ENCODE measurements around the gene SLC45A3. TPM values are rescaled to one million over a fixed set of nuclear protein-coding genes. Genes with fewer than 3 reads are reported as not detected.

The SLC45A3 gene
- total RNA-seq, 2 donors from 2014 or later, result 2.6 to 2.7 TPM

DNA sequence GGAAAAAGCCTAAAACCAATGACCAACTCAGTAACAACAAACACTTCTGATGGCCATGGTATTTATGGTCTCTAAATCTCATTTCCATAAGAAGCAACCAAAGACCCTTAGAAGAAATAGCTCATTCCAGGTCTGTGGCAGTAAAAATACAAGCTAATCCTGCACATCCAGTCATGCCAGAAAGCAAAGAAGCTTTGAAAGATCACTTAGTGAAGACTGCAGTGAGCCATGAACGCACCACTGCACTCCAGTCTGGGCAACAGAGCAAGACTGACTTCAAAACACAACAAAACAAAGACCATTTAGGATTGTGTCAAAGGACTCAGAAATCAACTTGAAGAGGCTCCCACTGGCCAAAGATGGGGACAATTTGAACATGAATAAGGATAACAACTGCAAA is 30.1 kb downstream of the SLC45A3 start:
- TF ChIP-seq, protein P1, sequence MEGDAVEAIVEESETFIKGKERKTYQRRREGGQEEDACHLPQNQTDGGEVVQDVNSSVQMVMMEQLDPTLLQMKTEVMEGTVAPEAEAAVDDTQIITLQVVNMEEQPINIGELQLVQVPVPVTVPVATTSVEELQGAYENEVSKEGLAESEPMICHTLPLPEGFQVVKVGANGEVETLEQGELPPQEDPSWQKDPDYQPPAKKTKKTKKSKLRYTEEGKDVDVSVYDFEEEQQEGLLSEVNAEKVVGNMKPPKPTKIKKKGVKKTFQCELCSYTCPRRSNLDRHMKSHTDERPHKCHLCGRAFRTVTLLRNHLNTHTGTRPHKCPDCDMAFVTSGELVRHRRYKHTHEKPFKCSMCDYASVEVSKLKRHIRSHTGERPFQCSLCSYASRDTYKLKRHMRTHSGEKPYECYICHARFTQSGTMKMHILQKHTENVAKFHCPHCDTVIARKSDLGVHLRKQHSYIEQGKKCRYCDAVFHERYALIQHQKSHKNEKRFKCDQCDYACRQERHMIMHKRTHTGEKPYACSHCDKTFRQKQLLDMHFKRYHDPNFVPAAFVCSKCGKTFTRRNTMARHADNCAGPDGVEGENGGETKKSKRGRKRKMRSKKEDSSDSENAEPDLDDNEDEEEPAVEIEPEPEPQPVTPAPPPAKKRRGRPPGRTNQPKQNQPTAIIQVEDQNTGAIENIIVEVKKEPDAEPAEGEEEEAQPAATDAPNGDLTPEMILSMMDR (IDR thresholded peaks at IDR 0.05), result no peak
- Histone ChIP-seq H3K4me3 (no peak overlapping the region), H3K27me3 (no peaks in the 10 kb centered on the region), H3K9me3 (no peaks in the 10 kb centered on the region), H3K27ac (no peak overlapping the region), H3K36me3 (no peaks in the 10 kb centered on the region), H3K4me1 (no peaks in the 10 kb centered on the region)
- no peak for DNase-seq (ENCODE audit: low spot score)

DNA sequence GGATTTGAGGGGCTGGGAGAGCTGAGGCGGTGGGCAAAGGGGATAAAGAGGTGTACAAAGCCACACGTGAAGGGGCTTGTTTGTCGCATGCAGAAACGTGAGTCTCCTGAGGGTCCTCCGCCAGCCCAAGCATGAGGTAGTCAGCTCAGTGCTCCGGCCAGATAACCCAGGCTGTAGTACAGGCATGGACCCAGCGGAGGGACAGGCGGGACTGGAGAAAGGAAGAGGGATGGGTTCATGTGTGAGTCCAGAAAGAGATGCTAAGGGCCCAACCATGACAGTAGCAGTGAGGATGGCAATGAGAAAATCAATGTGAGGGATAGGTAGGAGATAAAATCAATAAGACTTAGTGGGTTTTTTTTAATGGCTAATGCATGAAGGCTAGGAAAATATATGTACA is 34.8 kb downstream of the SLC45A3 start:
- Histone ChIP-seq H3K27me3 (no peaks in the 10 kb centered on the region), H3K27ac (no peak overlapping the region), H3K36me3 (no peaks in the 10 kb centered on the region), H3K9me3 (no peaks in the 10 kb centered on the region), H3K4me3 (no peak overlapping the region), H3K4me1 (no peaks in the 10 kb centered on the region)
- DNase-seq (ENCODE audit: low spot score), result no peak
- TF ChIP-seq, protein P1 (IDR thresholded peaks at IDR 0.05), result no peak

DNA sequence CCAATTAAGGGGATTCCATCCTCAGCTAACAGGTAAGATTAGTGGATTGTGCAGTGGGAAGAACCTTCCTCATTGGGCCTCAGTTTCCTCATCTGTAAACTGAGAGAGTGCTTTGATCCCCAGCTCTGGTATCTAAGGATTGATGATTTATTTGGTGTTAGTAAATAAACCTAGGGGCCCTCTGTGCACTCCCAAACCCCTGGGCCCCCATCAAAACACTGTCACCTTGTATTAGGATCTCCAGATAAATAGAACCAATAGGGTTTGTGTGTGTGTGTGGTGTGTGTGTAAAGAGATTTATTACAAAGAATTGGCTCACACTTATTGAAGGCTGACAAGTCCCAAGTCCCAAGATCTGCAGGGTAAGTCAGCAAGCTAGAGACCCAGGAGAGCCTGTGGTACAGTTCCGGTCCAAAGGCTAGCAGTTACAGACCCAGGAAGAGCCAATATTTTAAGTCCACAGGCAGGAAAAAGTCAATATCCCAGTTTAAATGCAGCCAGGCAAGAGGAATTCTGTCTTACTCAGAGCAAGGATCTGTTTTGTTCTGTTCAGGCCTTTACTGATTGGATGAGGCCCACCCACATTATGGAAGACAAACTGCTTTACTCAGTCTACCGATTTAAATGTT is 37.5 kb downstream of the SLC45A3 start:
- Histone ChIP-seq H3K27me3 (no peaks in the 10 kb centered on the region), H3K4me3 (no peak overlapping the region), H3K36me3 (no peaks in the 10 kb centered on the region), H3K9me3 (no peaks in the 10 kb centered on the region), H3K4me1 (no peaks in the 10 kb centered on the region), H3K27ac (no peak overlapping the region)
- TF ChIP-seq, protein P1 (IDR thresholded peaks at IDR 0.05), result no peak
- no peak for DNase-seq (ENCODE audit: low spot score)

DNA sequence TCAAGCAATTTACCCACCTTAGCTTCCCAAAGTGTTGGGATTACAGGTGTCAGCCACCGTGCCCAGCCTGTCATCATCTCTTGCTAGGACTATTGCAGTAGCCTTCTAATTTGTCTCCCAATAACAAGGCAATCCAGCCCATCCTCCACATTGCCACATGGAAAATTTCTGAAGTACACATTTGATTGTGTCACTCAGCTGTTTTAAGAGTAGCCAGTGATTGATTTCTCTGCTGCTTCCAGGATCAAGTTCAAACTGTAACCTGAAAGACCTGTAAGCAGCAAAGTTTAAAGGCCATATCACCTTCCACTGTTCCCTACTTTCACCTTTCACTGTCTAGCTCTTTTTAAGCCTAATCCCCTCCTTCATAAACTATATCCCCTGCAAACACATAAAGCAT is 40.7 kb downstream of the SLC45A3 start:
- no peak for DNase-seq (ENCODE audit: low spot score)
- no peak overlapping the region for H3K4me3 ChIP-seq

DNA sequence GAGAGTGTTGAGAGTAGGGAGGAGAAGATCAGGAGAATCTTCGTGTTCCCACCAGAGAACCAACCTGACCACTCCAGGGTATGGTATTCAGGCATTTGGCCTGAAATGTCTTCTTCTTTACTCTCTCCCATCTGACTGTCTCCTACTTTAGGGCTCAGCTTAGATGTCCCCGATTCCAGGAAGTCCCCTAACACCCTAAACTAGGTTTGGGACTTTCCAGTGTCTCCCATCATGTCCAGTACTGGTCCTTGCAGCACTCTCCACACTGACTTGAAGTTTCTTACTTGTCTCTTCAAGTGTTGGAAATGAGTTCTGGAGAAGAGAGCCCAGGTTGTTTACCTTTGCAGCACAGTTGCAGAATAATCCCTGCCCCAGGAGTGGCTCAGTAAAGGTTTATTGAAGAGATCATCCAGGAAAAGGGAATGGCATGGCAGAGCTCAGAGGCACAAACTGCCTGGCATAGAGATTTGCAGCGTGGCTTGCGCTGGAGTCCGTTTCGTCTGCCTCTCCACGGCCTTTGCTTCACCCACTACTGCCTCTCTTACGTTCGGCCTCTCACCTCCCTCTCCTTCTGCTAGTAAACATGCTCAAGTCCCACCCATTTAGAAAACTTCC is 42.3 kb downstream of the SLC45A3 start:
- Histone ChIP-seq H3K36me3 (no peaks in the 10 kb centered on the region), H3K27ac (no peak overlapping the region), H3K9me3 (no peaks in the 10 kb centered on the region), H3K4me1 (peaks cover 0 to 10% of the 10 kb centered on the region in 2 donors), H3K4me3 (no peak overlapping the region), H3K27me3 (no peaks in the 10 kb centered on the region)
- no peak for DNase-seq (ENCODE audit: low spot score)
- TF ChIP-seq, protein P1 (IDR thresholded peaks at IDR 0.05), result no peak

More for the DNA sequence above, 40.7 kb downstream of the SLC45A3 start:
- Histone ChIP-seq H3K4me1 (peaks cover 0 to 9% of the 10 kb centered on the region in 2 donors), H3K9me3 (no peaks in the 10 kb centered on the region), H3K27ac (no peak overlapping the region), H3K36me3 (no peaks in the 10 kb centered on the region), H3K27me3 (no peaks in the 10 kb centered on the region)
- TF ChIP-seq, protein P1 (IDR thresholded peaks at IDR 0.05), result no peak
